K562 (cell line): Measurements from ENCODE around the gene VPS33B. TPM values are rescaled to one million over a fixed set of nuclear protein-coding genes. Genes with fewer than 3 reads are reported as not detected.

Experiments
- CSDE1 ChIP-seq, 2 experiments: fragments of 450-650 bp; IDR thresholded peaks; 2 replicates each; pipeline ENCODE4 v1.6.1; 2016; ENCODE audit warnings: mild to moderate bottlenecking in 1 of 2
- ETV6 ChIP-seq, 3 experiments: fragments of 150-350 bp in 1 of 3; sonication (generic) in 1 of 3; formaldehyde crosslinking in 1 of 3; IDR thresholded peaks; 2 replicates each; pipeline versions ENCODE4 v1.6.1 to v1.8.0; 2014 to 2022; ENCODE audit warnings: borderline replicate concordance in 2 of 3, low read depth in 2 of 3, antibody characterized with exemption in 1 of 3, low read length in 1 of 3, mild to moderate bottlenecking in 1 of 3, missing genetic modification reagents in 1 of 3
- MECOM ChIP-seq: fragments of 250-450 bp; sonication (Bioruptor Pico); IDR thresholded peaks from 2 replicates; pipeline ENCODE4 v1.8.0; 2022; ENCODE audit warnings: inconsistent platforms
- NCOA6 ChIP-seq: fragments of 450-650 bp; IDR thresholded peaks from 2 replicates; pipeline ENCODE4 v1.6.1; 2017; ENCODE audit warnings: mild to moderate bottlenecking
- NUFIP1 ChIP-seq: fragments of 450-650 bp; IDR thresholded peaks from 2 replicates; pipeline ENCODE4 v1.6.1; 2018; ENCODE audit not compliant: partially characterized antibody
- PHB ChIP-seq: fragments of 250-450 bp; sonication (Bioruptor Pico); IDR thresholded peaks from 2 replicates; pipeline ENCODE4 v1.5.0; 2021
- SP2 ChIP-seq: IDR thresholded peaks from 2 replicates; pipeline ENCODE4 v1.6.1; 2011; ENCODE audit warnings: mild to moderate bottlenecking, low read depth, low read length, moderate library complexity; ENCODE audit not compliant: poor library complexity, severe bottlenecking; ENCODE audit errors: extremely low read depth
- TEAD4 ChIP-seq, 2 experiments: sonication (generic) in 1 of 2; formaldehyde crosslinking in 1 of 2; IDR thresholded peaks; 2 replicates each; pipeline versions ENCODE4 v1.6.1 to v1.8.0; 2012 to 2022; ENCODE audit warnings: borderline replicate concordance in 1 of 2, inconsistent platforms in 1 of 2, low read length in 1 of 2, mild to moderate bottlenecking in 1 of 2, missing genetic modification reagents in 1 of 2
- ZNF707 ChIP-seq: fragments of 250-450 bp; sonication (Bioruptor Pico); conservative IDR thresholded peaks from 2 replicates; pipeline ENCODE4 v1.8.0; 2022; ENCODE audit warnings: inconsistent platforms, mild to moderate bottlenecking, moderate library complexity
- polyA plus RNA-seq, 8 experiments: library from polyadenylated mRNA; depleted of rRNA in 4 of 8; stranded (reverse) in 5 of 8; unstranded in 3 of 8; fragments of >200 nt; fragmentation: Nextera tagmentation in 2 of 8; fragmentation: Illumina TruSeq in 1 of 8; extraction: Ambion mirVana in 2 of 8; extraction: Trizol in 1 of 8; gene quantifications; 2 replicates each; pipeline versions ENCODE4 v1.2.1 to v1.2.3, GENCODE V29; 2011 to 2014; ENCODE audit warnings: inconsistent platforms in 1 of 8, missing spikeins in 1 of 8
- total RNA-seq, 7 experiments: library from RNA; depleted of rRNA in 6 of 7; stranded (reverse); fragments of >200 nt in 6 of 7; fragmentation: Illumina TruSeq in 2 of 7; extraction: Trizol in 2 of 7; gene quantifications; 2 replicates each; pipeline versions ENCODE4 v1.2.1 to v1.2.3, GENCODE V29; 2011 to 2021; ENCODE audit warnings: low replicate concordance in 1 of 7
- TF ChIP-seq, protein P1 (sequence below), 2 experiments: fragments of 150-350 bp in 1 of 2; IDR thresholded peaks; 2 replicates each; pipeline ENCODE4 v1.6.1; 2012 to 2016; ENCODE audit warnings: low read depth in 2 of 2, low read length in 2 of 2, mild to moderate bottlenecking in 1 of 2, moderate library complexity in 1 of 2
- TF ChIP-seq, protein P2 (sequence below): fragments of 250-450 bp; sonication (Bioruptor Pico); IDR thresholded peaks from 2 replicates; pipeline ENCODE4 v1.5.0; 2021
- TF ChIP-seq, protein P3 (sequence below): fragments of 450-650 bp; IDR thresholded peaks from 2 replicates; pipeline ENCODE4 v1.6.1; 2016; ENCODE audit warnings: low read depth

VPS33B gene
- total and polyA plus RNA-seq, 9 of the 15 experiments (the other 6 are each of a cell fraction or from before 2014, with no cell fraction given), result 9.4 to 25.5 (median 14.8) TPM

DNA sequence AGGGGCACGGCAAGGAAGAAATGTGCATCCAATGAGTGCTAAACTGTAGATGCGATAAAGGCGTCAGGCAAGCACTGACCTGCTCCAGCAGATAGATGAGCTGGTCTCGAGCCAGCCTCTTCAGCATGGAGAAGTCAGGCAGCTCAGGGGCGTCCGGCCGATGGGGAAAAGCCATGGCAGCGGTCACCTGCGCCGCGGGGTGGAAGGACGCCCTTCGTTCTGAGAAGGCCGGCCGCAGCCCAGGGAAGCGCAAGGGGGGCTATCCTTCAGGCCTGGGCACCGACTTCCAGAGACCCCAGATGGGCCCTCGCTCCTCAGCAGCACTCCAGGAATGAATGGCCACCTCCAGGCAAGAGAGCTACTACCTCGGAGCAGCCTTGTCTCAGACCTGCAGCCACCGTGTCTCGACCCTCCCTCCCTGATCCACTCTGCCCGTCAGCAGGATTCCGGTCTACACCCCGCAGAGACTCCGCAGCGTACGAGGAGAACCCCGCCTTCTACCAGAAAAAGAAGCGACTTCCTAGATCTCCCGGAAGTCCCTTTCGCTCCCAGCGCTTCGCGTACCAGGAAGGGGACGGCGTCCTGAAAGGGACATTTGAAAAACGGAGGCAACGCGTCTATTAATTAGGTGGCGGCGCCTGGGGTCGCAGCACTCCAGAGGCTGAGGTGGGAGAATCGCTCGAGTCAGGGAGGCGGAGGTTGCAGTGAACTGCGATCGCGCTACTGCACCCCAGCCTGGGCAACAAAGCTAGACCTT lies at the start of gene VPS33B (continued):
- no peak for TF ChIP-seq TEAD4 (IDR thresholded peaks at IDR 0.05; ENCODE audit: low read length)
- no peak for TF ChIP-seq TEAD4 (CRISPR knock-in tag; IDR thresholded peaks at IDR 0.05; ENCODE audit: borderline replicate concordance)
- no peak for TF ChIP-seq CSDE1 (IDR thresholded peaks at IDR 0.05)
- TF ChIP-seq, protein P1, sequence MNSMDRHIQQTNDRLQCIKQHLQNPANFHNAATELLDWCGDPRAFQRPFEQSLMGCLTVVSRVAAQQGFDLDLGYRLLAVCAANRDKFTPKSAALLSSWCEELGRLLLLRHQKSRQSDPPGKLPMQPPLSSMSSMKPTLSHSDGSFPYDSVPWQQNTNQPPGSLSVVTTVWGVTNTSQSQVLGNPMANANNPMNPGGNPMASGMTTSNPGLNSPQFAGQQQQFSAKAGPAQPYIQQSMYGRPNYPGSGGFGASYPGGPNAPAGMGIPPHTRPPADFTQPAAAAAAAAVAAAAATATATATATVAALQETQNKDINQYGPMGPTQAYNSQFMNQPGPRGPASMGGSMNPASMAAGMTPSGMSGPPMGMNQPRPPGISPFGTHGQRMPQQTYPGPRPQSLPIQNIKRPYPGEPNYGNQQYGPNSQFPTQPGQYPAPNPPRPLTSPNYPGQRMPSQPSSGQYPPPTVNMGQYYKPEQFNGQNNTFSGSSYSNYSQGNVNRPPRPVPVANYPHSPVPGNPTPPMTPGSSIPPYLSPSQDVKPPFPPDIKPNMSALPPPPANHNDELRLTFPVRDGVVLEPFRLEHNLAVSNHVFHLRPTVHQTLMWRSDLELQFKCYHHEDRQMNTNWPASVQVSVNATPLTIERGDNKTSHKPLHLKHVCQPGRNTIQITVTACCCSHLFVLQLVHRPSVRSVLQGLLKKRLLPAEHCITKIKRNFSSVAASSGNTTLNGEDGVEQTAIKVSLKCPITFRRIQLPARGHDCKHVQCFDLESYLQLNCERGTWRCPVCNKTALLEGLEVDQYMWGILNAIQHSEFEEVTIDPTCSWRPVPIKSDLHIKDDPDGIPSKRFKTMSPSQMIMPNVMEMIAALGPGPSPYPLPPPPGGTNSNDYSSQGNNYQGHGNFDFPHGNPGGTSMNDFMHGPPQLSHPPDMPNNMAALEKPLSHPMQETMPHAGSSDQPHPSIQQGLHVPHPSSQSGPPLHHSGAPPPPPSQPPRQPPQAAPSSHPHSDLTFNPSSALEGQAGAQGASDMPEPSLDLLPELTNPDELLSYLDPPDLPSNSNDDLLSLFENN (IDR thresholded peaks at IDR 0.05; ENCODE audit: low read depth in 2 of 2, low read length in 2 of 2), result peak in 1 of 2 experiments; percentile 54; a peak in 1 of 4 replicates
- no peak for TF ChIP-seq NCOA6
- no peak for TF ChIP-seq SP2
- TF ChIP-seq, protein P2, sequence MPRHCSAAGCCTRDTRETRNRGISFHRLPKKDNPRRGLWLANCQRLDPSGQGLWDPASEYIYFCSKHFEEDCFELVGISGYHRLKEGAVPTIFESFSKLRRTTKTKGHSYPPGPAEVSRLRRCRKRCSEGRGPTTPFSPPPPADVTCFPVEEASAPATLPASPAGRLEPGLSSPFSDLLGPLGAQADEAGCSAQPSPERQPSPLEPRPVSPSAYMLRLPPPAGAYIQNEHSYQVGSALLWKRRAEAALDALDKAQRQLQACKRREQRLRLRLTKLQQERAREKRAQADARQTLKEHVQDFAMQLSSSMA (CRISPR knock-in tag), result no peak
- TF ChIP-seq ZNF707 (CRISPR knock-in tag), result no peak
- TF ChIP-seq, protein P3, sequence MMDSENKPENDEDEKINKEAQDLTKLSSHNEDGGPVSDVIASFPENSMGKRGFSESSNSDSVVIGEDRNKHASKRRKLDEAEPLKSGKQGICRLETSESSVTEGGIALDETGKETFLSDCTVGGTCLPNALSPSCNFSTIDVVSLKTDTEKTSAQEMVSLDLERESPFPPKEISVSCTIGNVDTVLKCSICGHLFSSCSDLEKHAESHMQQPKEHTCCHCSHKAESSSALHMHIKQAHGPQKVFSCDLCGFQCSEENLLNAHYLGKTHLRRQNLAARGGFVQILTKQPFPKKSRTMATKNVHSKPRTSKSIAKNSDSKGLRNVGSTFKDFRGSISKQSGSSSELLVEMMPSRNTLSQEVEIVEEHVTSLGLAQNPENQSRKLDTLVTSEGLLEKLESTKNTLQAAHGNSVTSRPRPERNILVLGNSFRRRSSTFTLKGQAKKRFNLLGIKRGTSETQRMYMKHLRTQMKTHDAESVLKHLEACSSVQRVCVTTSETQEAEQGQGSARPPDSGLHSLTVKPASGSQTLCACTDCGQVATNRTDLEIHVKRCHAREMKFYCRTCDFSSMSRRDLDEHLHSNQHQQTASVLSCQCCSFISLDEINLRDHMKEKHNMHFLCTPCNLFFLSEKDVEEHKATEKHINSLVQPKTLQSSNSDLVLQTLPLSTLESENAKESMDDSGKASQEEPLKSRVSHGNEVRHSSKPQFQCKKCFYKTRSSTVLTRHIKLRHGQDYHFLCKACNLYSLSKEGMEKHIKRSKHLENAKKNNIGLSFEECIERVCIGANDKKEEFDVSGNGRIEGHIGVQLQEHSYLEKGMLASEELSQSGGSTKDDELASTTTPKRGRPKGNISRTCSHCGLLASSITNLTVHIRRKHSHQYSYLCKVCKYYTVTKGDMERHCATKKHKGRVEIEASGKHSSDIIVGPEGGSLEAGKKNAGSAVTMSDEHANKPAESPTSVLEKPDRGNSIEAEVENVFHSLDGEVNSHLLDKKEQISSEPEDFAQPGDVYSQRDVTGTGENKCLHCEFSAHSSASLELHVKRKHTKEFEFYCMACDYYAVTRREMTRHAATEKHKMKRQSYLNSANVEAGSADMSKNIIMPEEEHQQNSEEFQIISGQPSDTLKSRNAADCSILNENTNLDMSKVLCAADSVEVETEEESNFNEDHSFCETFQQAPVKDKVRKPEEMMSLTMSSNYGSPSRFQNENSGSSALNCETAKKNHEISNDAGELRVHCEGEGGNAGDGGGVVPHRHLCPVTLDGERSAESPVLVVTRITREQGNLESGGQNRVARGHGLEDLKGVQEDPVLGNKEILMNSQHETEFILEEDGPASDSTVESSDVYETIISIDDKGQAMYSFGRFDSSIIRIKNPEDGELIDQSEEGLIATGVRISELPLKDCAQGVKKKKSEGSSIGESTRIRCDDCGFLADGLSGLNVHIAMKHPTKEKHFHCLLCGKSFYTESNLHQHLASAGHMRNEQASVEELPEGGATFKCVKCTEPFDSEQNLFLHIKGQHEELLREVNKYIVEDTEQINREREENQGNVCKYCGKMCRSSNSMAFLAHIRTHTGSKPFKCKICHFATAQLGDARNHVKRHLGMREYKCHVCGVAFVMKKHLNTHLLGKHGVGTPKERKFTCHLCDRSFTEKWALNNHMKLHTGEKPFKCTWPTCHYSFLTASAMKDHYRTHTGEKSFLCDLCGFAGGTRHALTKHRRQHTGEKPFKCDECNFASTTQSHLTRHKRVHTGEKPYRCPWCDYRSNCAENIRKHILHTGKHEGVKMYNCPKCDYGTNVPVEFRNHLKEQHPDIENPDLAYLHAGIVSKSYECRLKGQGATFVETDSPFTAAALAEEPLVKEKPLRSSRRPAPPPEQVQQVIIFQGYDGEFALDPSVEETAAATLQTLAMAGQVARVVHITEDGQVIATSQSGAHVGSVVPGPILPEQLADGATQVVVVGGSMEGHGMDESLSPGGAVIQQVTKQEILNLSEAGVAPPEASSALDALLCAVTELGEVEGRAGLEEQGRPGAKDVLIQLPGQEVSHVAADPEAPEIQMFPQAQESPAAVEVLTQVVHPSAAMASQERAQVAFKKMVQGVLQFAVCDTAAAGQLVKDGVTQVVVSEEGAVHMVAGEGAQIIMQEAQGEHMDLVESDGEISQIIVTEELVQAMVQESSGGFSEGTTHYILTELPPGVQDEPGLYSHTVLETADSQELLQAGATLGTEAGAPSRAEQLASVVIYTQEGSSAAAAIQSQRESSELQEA, result peak; percentile 96
- TF ChIP-seq PHB (CRISPR knock-in tag), result no peak
- peak; percentile 71 to 78; a peak in 2 of 4 replicates for TF ChIP-seq ETV6 (IDR thresholded peaks at IDR 0.05; ENCODE audit: borderline replicate concordance in 1 of 2, low read depth in 2 of 2, low read length in 1 of 2)
- TF ChIP-seq ETV6 (CRISPR knock-in tag; IDR thresholded peaks at IDR 0.05; ENCODE audit: borderline replicate concordance), result no peak
- TF ChIP-seq NUFIP1, result no peak
- no peak for TF ChIP-seq MECOM
